SK-N-MC (cell line): ENCODE measurements around the gene UBE2Q1.

Source experiments
- EZH2 ChIP-seq: fragments of 200-600 bp; sonication (generic); IDR thresholded peaks from one replicate; pipeline ENCODE4 v1.6.1; 2017; ENCODE audit warnings: antibody characterized with exemption
- POLR2AphosphoS5 ChIP-seq: IDR thresholded peaks from 2 replicates; pipeline ENCODE4 v1.6.1; 2012; ENCODE audit warnings: mild to moderate bottlenecking, low read depth, low read length, borderline replicate concordance

DNA sequence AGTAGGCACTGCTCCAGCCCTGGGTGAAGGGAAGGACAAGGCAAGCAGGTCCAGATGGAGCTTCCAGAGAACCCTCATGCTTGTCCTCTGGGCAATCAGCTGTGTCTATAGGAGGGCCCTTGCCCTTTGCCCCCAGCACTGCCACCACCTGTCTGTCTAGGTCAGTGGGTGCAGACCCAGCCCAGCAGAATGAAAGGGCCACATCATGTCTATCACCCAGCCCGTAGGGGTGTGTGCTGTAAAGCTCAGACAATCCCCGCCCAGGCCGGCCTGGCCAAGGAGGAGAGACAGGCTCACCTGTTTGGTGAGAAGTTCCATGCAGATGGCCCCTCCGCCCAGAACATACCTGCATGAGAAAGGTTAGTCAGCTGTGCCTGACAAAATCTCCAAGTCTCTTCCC, 7.0 kb downstream of the UBE2Q1 start:
- TF ChIP-seq POLR2AphosphoS5 (no peak), EZH2 (no peak)
